HepG2 (cell line): ENCODE data around the gene AXIN2. TPM values are rescaled to one million over a fixed set of nuclear protein-coding genes. Genes with fewer than 3 reads are reported as not detected.
A peak's percentile ranks its signal among the peaks of the same experiment; 100 is the strongest.

Experiments used
- KLF13 ChIP-seq: sonication (generic); formaldehyde crosslinking; IDR thresholded peaks from 2 replicates; pipeline ENCODE4 v1.4.0; 2020; ENCODE audit warnings: mild to moderate bottlenecking, missing genetic modification reagents
- ZNF430 ChIP-seq: sonication (generic); formaldehyde crosslinking; IDR thresholded peaks from 2 replicates; pipeline ENCODE4 v1.9.0; 2021; ENCODE audit warnings: mild to moderate bottlenecking, missing genetic modification reagents
- ZNF724P ChIP-seq: sonication (generic); formaldehyde crosslinking; IDR thresholded peaks from 2 replicates; pipeline ENCODE4 v1.8.0; 2022; ENCODE audit warnings: missing genetic modification reagents, borderline replicate concordance
- polyA plus RNA-seq, 8 experiments: library from polyadenylated mRNA; depleted of rRNA in 3 of 8; stranded (reverse) in 7 of 8; unstranded in 1 of 8; fragments of >200 nt; fragmentation: Illumina TruSeq in 4 of 8; extraction: Trizol in 4 of 8; gene quantifications; 2 replicates each; pipeline versions ENCODE4 v1.2.1 to v1.2.3, GENCODE V29; 2011 to 2016; ENCODE audit warnings: low read depth in 4 of 8, missing spikeins in 1 of 8, mixed read lengths in 1 of 8; ENCODE audit not compliant: insufficient read depth in 1 of 8
- total RNA-seq, 5 experiments: library from RNA; depleted of rRNA; stranded (reverse); fragments of >200 nt; fragmentation: Illumina TruSeq; extraction: Trizol; gene quantifications; 2 replicates each; pipeline ENCODE4 v1.2.3, GENCODE V29; 2016; ENCODE audit warnings: low read depth in 1 of 5
- TF ChIP-seq, protein P1 (sequence below): sonication (generic); formaldehyde crosslinking; IDR thresholded peaks from 2 replicates; pipeline ENCODE4 v1.5.1; 2020; ENCODE audit warnings: mild to moderate bottlenecking, missing genetic modification reagents, borderline replicate concordance
- TF ChIP-seq, protein P2 (sequence below), 2 experiments: sonication (generic) in 1 of 2; formaldehyde crosslinking in 1 of 2; IDR thresholded peaks; 2 replicates each; pipeline versions ENCODE4 v1.5.1 to v1.6.1; 2011 to 2020; ENCODE audit warnings: borderline replicate concordance in 1 of 2, low read depth in 1 of 2, low read length in 1 of 2, mild to moderate bottlenecking in 1 of 2, missing genetic modification reagents in 1 of 2, moderate library complexity in 1 of 2
- TF ChIP-seq, protein P3 (sequence below): sonication (generic); formaldehyde crosslinking; IDR thresholded peaks from 2 replicates; pipeline ENCODE4 v1.4.0; 2020; ENCODE audit warnings: missing genetic modification reagents, borderline replicate concordance
- TF ChIP-seq, protein P4 (sequence below): sonication (generic); formaldehyde crosslinking; IDR thresholded peaks from 2 replicates; pipeline ENCODE4 v1.5.1; 2020; ENCODE audit warnings: mild to moderate bottlenecking, missing genetic modification reagents
- TF ChIP-seq, protein P5 (sequence below): sonication (generic); formaldehyde crosslinking; IDR thresholded peaks from 2 replicates; pipeline ENCODE4 v1.8.0; 2022; ENCODE audit warnings: low read depth, missing genetic modification reagents
- TF ChIP-seq, protein P6 (sequence below): sonication (generic); formaldehyde crosslinking; IDR thresholded peaks from 2 replicates; pipeline ENCODE4 v1.5.1; 2020; ENCODE audit warnings: missing genetic modification reagents, mild to moderate bottlenecking, borderline replicate concordance

The AXIN2 gene
- total and polyA plus RNA-seq, 2 of the 13 experiments (the other 11 are each of a cell fraction or from before 2014, with no cell fraction given) = 58.6 to 63.4 TPM

DNA sequence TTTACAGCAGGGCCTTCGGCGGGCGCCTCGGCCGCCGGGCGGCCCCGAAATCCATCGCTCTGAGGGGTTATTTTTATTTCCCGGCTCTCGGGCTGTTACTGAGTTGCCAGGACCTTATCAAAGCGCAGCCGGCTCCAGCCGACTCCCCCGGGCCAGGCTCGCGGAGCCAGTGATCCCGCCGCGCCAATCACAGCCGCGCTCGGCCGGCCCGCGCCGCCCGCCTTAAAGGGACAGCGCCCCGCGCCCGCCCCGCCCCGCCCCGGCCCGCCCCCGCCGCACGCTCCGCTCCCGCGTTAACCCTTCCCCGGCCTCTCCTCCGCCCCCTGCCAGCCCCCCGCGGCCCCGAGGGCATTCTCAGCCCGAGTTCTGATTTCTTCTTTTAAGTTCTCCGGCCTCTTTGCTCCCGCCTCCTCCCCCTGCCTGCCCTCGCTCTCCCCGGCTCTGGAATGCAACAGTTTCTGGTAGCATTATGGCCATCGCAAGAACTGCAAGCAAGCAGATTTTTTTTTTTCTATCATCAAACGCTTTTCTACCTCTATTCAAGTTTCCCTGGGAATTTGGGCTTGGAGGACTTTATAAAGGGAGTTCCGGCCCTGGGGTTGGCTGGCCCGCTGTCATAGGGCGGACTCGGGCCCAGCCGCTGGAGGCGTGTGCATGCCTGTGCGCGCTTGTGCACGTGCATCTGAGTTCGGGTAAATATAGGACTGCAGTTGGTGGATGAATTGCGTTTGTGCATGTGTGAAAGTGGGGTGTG is at the start of gene AXIN2 (continued):
- TF ChIP-seq, protein P1, sequence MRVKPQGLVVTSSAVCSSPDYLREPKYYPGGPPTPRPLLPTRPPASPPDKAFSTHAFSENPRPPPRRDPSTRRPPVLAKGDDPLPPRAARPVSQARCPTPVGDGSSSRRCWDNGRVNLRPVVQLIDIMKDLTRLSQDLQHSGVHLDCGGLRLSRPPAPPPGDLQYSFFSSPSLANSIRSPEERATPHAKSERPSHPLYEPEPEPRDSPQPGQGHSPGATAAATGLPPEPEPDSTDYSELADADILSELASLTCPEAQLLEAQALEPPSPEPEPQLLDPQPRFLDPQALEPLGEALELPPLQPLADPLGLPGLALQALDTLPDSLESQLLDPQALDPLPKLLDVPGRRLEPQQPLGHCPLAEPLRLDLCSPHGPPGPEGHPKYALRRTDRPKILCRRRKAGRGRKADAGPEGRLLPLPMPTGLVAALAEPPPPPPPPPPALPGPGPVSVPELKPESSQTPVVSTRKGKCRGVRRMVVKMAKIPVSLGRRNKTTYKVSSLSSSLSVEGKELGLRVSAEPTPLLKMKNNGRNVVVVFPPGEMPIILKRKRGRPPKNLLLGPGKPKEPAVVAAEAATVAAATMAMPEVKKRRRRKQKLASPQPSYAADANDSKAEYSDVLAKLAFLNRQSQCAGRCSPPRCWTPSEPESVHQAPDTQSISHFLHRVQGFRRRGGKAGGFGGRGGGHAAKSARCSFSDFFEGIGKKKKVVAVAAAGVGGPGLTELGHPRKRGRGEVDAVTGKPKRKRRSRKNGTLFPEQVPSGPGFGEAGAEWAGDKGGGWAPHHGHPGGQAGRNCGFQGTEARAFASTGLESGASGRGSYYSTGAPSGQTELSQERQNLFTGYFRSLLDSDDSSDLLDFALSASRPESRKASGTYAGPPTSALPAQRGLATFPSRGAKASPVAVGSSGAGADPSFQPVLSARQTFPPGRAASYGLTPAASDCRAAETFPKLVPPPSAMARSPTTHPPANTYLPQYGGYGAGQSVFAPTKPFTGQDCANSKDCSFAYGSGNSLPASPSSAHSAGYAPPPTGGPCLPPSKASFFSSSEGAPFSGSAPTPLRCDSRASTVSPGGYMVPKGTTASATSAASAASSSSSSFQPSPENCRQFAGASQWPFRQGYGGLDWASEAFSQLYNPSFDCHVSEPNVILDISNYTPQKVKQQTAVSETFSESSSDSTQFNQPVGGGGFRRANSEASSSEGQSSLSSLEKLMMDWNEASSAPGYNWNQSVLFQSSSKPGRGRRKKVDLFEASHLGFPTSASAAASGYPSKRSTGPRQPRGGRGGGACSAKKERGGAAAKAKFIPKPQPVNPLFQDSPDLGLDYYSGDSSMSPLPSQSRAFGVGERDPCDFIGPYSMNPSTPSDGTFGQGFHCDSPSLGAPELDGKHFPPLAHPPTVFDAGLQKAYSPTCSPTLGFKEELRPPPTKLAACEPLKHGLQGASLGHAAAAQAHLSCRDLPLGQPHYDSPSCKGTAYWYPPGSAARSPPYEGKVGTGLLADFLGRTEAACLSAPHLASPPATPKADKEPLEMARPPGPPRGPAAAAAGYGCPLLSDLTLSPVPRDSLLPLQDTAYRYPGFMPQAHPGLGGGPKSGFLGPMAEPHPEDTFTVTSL (CRISPR knock-in tag) = 0 out of 2 replicates have a peak, but pooled peaks have one; percentile 62
- TF ChIP-seq, protein P2, sequence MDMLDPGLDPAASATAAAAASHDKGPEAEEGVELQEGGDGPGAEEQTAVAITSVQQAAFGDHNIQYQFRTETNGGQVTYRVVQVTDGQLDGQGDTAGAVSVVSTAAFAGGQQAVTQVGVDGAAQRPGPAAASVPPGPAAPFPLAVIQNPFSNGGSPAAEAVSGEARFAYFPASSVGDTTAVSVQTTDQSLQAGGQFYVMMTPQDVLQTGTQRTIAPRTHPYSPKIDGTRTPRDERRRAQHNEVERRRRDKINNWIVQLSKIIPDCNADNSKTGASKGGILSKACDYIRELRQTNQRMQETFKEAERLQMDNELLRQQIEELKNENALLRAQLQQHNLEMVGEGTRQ (IDR thresholded peaks at IDR 0.05; ENCODE audit: low read depth, low read length) = no peak
- TF ChIP-seq, protein P2 (CRISPR knock-in tag; IDR thresholded peaks at IDR 0.05; ENCODE audit: borderline replicate concordance) = peak; percentile 41; the same call in 1 of the 2 replicates
- TF ChIP-seq, protein P3, sequence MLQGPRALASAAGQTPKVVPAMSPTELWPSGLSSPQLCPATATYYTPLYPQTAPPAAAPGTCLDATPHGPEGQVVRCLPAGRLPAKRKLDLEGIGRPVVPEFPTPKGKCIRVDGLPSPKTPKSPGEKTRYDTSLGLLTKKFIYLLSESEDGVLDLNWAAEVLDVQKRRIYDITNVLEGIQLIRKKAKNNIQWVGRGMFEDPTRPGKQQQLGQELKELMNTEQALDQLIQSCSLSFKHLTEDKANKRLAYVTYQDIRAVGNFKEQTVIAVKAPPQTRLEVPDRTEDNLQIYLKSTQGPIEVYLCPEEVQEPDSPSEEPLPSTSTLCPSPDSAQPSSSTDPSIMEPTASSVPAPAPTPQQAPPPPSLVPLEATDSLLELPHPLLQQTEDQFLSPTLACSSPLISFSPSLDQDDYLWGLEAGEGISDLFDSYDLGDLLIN (CRISPR knock-in tag) = peak; percentile 96; the same call in 1 of the 2 replicates
- TF ChIP-seq, protein P4, sequence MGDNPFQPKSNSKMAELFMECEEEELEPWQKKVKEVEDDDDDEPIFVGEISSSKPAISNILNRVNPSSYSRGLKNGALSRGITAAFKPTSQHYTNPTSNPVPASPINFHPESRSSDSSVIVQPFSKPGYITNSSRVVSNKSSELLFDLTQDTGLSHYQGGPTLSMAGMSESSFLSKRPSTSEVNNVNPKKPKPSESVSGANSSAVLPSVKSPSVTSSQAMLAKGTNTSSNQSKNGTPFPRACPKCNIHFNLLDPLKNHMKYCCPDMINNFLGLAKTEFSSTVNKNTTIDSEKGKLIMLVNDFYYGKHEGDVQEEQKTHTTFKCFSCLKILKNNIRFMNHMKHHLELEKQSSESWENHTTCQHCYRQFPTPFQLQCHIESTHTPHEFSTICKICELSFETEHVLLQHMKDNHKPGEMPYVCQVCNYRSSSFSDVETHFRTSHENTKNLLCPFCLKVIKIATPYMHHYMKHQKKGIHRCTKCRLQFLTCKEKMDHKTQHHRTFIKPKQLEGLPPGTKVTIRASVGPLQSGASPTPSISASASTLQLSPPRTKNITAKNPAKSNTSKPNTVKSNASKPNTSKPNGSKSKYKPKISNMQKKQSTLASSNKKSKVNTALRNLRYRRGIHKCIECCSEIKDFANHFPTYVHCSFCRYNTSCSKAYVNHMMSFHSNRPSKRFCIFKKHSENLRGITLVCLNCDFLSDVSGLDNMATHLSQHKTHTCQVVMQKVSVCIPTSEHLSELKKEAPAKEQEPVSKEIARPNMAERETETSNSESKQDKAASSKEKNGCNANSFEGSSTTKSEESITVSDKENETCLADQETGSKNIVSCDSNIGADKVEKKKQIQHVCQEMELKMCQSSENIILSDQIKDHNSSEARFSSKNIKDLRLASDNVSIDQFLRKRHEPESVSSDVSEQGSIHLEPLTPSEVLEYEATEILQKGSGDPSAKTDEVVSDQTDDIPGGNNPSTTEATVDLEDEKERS (CRISPR knock-in tag) = peak; percentile 89
- TF ChIP-seq ZNF724P (CRISPR knock-in tag) (peak; percentile 92; the same call in 1 of the 2 replicates), ZNF430 (CRISPR knock-in tag) (peak; percentile 96), KLF13 (peak; percentile 92; the same call in 1 of the 2 replicates)
- TF ChIP-seq, protein P5, sequence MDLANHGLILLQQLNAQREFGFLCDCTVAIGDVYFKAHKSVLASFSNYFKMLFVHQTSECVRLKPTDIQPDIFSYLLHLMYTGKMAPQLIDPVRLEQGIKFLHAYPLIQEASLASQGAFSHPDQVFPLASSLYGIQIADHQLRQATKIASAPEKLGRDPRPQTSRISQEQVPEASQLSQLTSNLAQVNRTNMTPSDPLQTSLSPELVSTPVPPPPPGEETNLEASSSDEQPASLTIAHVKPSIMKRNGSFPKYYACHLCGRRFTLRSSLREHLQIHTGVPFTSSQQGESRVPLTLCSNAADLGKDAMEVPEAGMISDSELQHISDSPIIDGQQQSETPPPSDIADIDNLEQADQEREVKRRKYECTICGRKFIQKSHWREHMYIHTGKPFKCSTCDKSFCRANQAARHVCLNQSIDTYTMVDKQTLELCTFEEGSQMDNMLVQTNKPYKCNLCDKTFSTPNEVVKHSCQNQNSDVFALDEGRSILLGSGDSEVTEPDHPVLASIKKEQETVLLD (CRISPR knock-in tag) = peak; percentile 82
- TF ChIP-seq, protein P6, sequence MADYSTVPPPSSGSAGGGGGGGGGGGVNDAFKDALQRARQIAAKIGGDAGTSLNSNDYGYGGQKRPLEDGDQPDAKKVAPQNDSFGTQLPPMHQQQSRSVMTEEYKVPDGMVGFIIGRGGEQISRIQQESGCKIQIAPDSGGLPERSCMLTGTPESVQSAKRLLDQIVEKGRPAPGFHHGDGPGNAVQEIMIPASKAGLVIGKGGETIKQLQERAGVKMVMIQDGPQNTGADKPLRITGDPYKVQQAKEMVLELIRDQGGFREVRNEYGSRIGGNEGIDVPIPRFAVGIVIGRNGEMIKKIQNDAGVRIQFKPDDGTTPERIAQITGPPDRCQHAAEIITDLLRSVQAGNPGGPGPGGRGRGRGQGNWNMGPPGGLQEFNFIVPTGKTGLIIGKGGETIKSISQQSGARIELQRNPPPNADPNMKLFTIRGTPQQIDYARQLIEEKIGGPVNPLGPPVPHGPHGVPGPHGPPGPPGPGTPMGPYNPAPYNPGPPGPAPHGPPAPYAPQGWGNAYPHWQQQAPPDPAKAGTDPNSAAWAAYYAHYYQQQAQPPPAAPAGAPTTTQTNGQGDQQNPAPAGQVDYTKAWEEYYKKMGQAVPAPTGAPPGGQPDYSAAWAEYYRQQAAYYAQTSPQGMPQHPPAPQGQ (CRISPR knock-in tag) = peak; percentile 85; the same call in 1 of the 2 replicates
